Muscle of leg (tissue), 11 donors: ENCODE measurements around the gene NBPF26. TPM values are rescaled to one million over a fixed set of nuclear protein-coding genes. Genes with fewer than 3 reads are reported as not detected.
"Not testable (repeated sequence)": the region's sequence is repeated elsewhere in the genome, so short reads cannot be mapped to it uniquely, and the experiment has no call there.

Experiments used
- DNase-seq: peaks from one replicate; pipeline ENCODE4 v3.0.0; 2013
- H3K27ac ChIP-seq: one replicate; pipeline ENCODE4 v1.5.1; 2013; ENCODE audit warnings: mild to moderate bottlenecking, low read length, control low read depth
- H3K27me3 ChIP-seq: one replicate; pipeline ENCODE4 v1.6.1; 2013; ENCODE audit warnings: low read length; ENCODE audit not compliant: control insufficient read depth, insufficient read depth
- H3K36me3 ChIP-seq: one replicate; pipeline ENCODE4 v1.6.1; 2013; ENCODE audit warnings: low read length; ENCODE audit not compliant: control insufficient read depth, insufficient read depth
- H3K4me1 ChIP-seq: one replicate; pipeline ENCODE4 v1.6.1; 2013; ENCODE audit warnings: low read length; ENCODE audit not compliant: control insufficient read depth, insufficient read depth
- H3K4me3 ChIP-seq: one replicate; pipeline ENCODE4 v1.5.1; 2013; ENCODE audit warnings: low read length, control low read depth
- H3K9me3 ChIP-seq: replicated peaks from 2 replicates; pipeline ENCODE4 v1.6.1; 2013; ENCODE audit warnings: low read depth, low read length; ENCODE audit not compliant: control insufficient read depth
- WGBS: methylation state at CpG from one replicate; pipeline ENCODE4 v1.1.5; 2013; ENCODE audit warnings: missing lambda C conversion rate; ENCODE audit not compliant: insufficient coverage; 5-methylcytosine and 5-hydroxymethylcytosine counted together
- polyA plus RNA-seq, 8 donors: library from polyadenylated mRNA; unstranded; fragments of 120-200 nt; gene quantifications; one replicate each; pipeline versions ENCODE4 v1.2.1 to v1.2.3, GENCODE V29; 2013; ENCODE audit warnings: inconsistent platforms in 1 of 8, low replicate concordance in 1 of 8; ENCODE audit not compliant: insufficient read length in 8 of 8, insufficient read depth in 1 of 8
- total RNA-seq: library from RNA; stranded (reverse); fragments of 120-200 nt; gene quantifications from one replicate; pipeline ENCODE4 v1.2.4, GENCODE V29; 2013

Gene NBPF26
- total and polyA plus RNA-seq, 9 donors = 6.5 to 36.3 (median 10.1) TPM

DNA sequence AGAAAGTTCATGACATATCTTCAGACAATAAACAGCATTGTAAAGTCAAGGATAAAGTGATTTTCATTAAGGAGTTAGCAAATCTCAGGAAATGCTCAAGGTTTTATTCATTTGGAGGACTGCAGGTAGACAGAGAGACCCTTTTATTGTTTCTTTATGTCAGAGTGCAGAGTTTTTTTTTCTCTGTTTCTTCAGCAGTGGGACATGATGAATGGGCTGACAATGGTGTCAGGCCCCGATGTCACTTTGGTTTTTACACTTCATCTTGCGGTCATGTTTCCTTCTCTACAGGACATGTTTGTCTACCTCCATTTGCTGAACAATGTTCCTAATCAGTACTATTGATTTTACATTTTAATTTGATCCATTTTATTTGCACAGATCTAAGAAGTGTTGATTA lies 134.4 kb downstream of the NBPF26 start:
- not testable (repeated sequence) for H3K9me3 ChIP-seq, H3K27ac ChIP-seq, H3K4me1 ChIP-seq, H3K36me3 ChIP-seq, H3K4me3 ChIP-seq, H3K27me3 ChIP-seq, DNase-seq
- no CpG with 5 or more reads among the region's 2 CpGs for WGBS

DNA sequence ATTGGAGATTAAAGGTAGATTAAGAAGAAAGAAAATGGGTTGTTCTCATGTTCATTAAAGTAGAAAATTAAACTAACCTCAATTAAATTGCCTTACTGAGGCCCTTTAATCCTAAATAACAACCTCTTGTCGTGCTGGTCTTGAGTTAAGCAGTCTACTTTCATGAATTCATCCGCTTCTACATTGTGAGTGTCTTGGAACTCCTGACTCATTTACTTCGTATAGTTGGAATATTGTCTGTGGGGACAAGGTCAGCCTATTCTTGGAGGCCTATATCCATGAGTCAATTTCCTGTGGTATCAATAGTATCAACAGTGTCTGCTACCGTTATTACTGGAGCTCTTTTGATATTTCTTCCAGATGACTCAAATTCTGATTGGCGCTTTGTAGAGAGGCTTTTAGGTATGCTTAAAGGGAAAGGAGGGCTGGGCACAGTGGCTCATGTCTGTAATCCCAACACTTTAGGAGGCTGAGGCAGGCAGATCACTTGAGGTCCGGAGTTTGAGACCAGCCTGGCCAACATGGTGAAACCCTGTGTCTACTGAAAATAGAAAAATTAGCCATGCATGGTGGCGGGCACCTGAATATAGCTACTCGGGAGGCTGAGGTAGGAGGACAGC lies 136.0 kb downstream of the NBPF26 start:
- H3K4me3 ChIP-seq, H3K27me3 ChIP-seq, H3K9me3 ChIP-seq, H3K36me3 ChIP-seq, H3K27ac ChIP-seq, H3K4me1 ChIP-seq, DNase-seq: not testable (repeated sequence)
- no CpG with 5 or more reads among the region's 8 CpGs for WGBS

DNA sequence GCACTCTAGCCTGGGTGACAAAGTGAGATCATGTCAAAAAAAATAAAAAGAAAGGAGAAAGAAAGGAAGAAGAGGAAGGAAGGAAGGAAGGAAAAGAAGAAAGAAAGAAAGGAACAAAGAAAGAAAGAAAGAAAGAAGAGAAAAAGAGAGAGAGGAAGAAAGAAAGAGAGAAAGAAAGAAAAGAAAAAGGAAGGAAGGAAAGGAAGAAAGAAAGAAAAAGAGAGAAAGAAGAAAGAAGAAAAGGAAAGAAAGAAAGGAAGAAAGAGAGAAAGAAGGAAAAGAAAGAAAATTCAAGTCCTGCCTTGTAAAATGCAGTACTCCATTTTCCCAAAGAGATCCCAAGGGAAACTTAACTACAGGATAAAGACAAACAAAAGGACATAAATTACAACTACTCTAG lies 154.5 kb downstream of the NBPF26 start:
- not testable (repeated sequence) for H3K36me3 ChIP-seq, H3K27ac ChIP-seq, DNase-seq, H3K4me1 ChIP-seq, H3K27me3 ChIP-seq, H3K4me3 ChIP-seq, H3K9me3 ChIP-seq

DNA sequence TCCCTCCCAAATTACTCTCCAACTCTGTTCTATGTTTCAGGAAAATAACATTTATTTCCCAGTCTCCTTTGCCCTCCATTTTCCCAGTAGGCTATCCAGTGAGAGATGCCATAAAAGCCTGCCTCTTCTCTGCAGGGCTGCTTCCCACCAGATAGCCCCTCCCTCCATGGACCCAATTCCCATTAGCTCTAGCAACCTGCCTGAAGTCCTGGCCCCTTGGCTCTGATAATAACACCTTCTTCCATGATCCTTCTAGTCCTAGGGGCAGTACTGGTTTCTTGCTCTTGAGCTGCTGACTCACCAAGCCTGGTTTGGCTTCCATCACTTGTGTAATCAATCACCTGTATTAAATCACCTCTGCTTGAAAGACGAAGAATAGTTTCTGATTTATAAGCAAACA lies 156.3 kb downstream of the NBPF26 start:
- H3K27ac ChIP-seq, DNase-seq, H3K9me3 ChIP-seq, H3K4me3 ChIP-seq, H3K4me1 ChIP-seq, H3K36me3 ChIP-seq, H3K27me3 ChIP-seq: not testable (repeated sequence)
- WGBS = no CpG with 5 or more reads among the region's 1 CpG

DNA sequence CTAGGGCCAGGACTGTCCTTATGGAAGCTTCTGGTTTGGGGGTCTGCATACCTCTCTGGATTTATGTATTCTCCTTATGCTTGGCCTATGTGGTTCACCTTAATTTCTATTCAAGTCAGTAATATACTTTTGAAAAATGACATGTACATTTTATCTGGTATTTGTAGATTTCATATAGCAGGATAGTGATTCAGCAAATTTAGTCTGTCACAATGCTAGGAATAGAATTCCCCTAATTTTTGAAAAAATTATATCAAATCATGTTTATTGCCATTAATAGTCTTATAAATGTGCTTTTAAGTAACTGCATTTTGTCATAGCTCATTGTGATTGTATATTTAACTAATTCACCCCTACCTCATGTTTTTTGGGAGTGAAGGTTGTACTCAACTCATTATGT lies 158.2 kb downstream of the NBPF26 start:
- not testable (repeated sequence) for H3K9me3 ChIP-seq, DNase-seq, H3K36me3 ChIP-seq, H3K4me1 ChIP-seq, H3K27me3 ChIP-seq, H3K27ac ChIP-seq, H3K4me3 ChIP-seq

Other genes with a start within 250 kb of the NBPF26 start
- not detected for gene PPIAL4A, start 165.8 kb downstream of the NBPF26 start, total RNA-seq
- under 1 TPM in 2 of 8 donors, not detected in 6; 0.18 to 0.26 TPM for gene PPIAL4A, start 165.8 kb downstream of the NBPF26 start, polyA plus RNA-seq